Glomerular endothelial cell (primary cell): ENCODE results near the gene RGS10. TPM values are rescaled to one million over a fixed set of nuclear protein-coding genes. Genes with fewer than 3 reads are reported as not detected.

Experiments used
- DNase-seq: peaks from one replicate; pipeline ENCODE4 v3.0.0-alpha.2; 2011; ENCODE audit warnings: low read depth, low spot score; ENCODE audit errors: extremely low read depth
- total RNA-seq: library from RNA; depleted of rRNA; stranded (reverse); fragments of >200 nt; gene quantifications from 2 replicates; pipeline ENCODE4 v1.2.3, GENCODE V29; 2015

Gene RGS10
- total RNA-seq, 1 donor from 2014 or later = 50.2 TPM

DNA sequence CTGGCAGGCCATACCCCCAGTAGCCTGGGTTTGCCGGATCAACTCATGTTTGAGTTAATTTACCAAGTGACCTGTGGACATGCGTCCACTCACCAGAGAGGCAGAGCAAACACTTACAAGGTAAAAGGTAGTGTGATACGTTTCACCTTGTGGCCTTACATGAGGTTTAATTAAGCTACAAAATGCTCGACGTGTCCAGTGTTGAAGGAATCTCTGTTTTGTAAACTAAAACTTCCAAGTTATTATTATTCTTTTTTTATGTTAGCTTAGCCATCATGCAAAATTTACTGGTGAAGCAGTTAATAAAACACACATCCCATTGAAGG is 42.9 kb downstream of the RGS10 start:
- DNase-seq = no peak

DNA sequence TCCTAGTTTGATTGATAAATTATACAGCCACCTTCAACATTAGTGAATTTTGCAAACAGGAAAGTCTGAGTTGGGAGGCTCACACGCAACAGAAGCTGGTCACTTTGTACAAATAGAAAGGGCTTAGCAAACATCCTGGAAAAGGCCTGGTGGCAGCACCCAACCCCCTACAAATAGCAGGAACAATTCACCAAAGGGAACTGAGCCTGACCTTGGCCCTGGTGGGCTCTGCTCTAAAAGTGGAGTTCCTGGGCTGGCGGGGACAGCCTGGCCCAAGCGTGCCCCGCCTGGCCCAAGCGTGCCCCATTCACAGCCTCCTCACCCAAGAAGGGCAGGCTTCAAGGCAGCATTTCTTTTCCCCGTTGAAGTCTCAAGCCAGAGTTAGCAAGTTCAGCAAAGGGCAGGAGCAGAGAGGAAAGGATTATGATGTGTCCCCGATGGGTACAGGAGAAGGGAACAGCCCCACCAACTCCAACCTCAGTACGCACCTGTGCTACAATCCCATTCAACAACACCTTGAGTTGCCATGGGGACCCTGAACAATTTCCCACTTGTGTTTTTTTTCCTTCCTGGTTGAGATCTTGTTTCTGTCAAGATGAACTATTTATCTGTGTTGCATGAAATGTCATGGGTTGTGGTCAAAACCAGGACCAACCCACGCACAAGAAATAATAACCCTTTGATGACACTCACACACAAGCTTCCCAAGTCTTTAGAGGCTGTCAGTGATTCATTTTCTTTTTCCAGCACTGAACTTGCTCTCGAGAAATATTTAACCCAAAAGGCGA is 43.4 kb downstream of the RGS10 start:
- no peak for DNase-seq

DNA sequence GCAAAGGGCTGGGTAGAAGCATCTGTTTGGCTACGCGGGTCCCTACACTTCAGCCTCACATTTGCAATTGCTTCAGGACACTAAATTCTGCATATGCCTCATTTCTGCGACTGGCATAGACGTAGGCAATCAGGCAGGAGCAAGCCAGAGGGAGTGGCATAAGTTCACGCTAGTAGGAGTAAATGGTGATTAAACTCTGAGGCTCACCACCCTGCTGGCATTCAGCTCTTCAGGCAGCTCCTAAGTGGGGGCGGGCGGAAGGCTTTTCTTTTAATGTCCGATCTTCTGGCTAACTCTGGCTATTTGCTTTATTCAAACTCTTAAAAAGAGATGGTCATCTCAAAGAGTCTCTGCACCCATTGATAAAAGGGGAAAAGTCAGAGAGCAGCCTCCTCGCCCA is 45.3 kb downstream of the RGS10 start:
- no peak for DNase-seq

DNA sequence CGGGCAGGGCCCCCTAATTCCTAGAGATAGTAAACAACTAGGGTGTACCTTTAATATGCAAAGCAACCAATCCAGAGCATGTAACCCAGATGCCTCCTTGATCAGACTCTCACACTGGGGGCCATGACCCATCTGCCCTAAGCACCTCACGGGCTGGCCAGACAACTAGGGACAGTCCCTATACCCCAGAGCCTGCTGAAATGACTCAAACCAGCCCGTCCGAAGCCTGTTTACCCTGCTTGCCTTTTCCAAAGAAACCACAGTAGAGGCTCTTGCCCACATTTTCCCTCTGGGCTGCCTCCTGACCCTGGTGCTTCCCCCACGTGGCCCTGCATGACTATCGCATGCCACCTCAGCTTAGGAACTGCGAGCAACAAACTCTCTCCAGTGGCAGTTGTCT is 46.2 kb downstream of the RGS10 start:
- DNase-seq = no peak

DNA sequence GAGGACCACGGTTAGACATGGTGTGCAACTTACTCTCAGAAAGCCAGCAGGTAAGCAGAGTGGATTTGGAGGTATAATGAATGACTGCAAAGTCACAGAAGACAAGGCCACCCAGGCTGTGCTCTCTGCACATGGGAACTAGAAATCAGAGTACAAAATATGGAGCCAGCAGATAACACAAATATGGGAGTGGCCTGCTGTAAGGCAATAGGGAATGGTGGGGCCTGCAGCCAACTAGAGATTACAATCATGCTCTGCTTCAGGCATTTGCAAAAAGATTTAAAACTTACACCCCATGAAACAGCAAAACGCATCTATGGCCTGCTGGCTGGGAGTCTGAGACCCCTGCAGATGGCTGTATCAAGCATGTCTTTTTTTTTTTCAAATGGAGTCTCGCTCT is 47.0 kb downstream of the RGS10 start:
- DNase-seq = no peak

DNA sequence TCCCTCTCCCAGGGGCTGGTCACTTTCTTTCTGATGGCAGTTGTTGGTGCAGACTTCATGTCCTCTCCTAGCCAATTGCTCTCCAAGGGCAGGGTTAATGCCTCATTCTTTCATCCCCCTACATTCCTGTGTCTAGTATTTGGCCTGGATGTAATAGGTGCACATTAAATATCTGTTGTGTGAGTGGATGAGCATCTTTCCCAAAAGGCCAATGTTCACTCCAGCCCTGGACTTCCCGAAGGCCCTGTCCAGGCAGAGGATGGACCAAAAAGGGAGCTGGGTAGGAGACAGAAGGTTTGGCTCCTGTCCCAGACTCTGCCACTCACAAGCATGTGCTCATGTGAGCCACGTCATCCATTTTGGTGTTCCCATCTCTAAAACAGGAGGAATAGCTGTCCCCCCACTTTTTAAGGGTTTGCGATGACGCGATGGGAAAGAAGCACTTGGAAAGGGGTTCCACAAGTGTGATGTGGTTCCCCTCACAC is 47.5 kb downstream of the RGS10 start:
- DNase-seq = no peak

DNA sequence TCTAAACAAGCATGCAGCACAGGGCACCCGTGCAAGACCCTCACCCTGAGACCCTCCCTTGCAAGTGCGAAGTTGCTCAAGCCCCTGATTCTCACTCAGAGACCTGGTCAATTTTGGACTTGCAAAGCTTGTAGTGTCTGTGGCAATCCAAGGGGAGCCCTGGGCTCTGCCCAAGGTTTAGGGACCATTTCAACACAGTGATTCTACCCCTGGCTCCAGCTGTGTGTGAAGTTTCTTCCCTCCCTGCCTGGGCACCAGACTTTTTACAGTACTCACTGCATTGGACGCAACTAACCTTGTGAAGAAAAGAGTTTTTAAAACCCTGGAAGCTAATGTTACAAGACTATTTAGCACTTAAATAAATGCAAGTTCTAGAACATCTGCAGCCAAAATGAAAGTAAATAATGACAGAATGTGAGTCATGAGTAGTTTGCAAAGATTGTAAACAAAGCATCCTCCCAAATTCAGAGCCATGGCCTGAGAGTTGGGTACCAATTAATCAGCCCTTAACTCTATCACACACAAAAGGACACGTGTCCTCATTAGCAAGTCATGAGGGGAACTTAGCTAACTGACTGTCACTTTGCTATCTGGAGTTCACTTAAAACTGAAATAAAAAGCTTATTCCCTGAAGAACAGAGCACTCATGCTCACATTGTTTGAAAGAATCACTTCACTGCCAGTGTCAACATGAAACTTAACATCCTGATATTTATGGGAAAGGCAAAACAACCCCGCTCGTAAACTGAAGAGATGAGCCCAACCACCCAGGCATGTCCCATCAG is 48.1 kb downstream of the RGS10 start:
- no peak for DNase-seq

DNA sequence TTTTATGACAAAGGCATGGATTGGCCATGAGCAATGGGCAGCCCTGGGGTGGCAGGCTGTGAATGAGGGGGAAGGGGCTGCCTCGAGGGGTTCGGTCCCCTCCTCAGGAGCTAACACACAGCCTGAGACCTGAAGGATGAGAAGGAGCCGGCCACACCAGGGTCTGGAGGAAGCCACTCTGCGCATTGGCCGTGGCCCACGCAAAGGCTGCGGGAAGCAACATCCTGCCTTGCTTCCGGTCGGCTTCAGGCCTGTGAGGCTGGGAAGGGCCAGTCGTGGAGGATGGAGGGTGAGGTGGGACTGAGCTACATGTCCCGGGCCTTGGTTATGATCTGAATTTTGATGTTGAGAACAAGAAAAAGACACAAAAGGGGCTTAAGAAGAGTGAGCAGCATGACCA is 49.4 kb downstream of the RGS10 start:
- no peak for DNase-seq

DNA sequence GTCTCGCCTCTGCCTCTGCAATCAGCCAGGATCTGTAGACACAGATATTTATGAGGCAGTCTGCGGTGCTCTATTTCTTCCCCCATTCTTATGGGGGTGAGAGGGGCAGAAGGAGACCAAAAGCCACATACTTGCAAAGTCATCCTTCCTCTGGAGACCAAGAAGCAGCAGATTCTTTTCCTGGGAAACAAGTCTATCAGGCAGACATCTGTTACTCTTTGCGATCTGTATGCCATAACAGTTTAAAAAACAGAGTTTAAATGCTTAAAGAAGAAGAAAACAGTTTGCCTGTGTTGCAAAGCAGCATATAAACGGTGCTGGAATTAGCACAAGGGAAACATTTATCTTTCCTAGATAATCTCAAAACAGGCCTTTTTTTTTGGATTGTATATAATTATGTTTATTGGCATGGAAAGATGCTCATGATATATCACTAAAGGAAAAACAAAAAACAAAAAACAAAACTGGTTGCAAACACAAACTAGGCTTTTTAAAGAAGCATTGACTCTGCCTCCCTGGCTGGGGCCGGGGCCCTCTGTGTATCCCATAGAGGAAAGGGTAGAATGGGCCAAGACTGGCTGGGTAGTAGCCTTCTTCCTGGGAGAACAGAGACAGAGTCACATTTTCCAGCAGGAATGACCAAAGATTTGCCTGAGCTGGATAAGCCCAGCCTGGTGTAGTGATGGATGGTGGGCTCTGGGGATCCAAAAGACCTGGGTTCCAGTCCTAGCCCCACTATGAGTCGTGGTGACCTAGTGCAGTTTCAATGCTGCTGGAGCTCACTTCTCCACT is 50.4 kb downstream of the RGS10 start:
- DNase-seq = no peak

DNA sequence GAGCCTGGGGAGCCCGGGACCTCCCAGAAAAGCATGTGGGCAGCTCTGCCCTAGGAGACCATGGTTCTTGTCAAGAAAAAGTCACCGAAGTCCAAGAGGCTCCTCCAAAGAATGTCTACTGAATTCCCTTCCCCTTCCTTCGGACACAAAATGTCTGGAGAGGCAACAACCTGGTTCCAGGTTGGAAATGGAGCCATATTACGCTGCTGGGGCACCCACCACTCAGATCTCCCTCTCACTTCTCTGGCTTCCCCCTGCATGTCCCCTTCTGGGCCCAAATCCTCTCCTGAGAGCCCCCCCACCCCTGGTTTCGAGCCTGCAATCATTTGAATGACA is 52.6 kb downstream of the RGS10 start:
- DNase-seq = no peak

DNA sequence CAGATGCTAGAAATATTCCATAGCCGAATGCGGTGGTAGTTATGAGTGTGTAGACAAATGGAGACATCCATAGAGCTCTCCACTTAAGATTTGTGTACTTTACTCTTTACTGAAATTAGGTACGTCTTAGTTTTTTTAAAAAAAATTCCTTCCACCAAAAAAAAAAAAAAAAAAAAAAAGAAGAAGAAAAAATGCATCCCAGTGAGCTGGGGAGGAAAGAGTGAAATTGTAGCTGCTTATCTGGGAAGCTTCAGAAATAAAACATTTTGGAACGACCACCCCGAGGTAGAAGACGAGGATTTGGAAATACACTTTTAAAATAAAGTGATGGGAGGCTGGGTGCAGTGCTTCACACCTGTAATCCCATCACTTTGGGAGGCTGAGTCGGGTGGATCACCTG is 53.8 kb downstream of the RGS10 start:
- no peak for DNase-seq

DNA sequence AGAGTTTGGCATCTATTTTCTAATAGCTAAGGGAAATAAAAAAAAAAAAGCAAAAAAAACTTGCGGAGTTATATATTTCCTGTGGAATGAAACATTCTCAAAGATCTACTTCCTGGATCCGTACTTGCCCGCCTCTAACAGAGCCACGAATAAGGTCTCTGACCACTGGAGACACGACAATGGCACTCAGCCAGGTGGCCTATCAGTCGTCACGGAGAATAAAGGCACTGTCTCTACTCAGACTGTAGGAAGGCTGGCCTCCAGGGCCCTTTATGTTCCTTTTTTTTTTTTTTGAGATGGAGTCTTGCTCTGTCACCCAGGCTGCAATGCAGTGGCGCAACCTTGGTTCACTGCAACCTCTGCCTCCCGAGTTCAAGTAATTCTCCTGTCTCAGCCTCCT is 58.7 kb downstream of the RGS10 start:
- no peak for DNase-seq

DNA sequence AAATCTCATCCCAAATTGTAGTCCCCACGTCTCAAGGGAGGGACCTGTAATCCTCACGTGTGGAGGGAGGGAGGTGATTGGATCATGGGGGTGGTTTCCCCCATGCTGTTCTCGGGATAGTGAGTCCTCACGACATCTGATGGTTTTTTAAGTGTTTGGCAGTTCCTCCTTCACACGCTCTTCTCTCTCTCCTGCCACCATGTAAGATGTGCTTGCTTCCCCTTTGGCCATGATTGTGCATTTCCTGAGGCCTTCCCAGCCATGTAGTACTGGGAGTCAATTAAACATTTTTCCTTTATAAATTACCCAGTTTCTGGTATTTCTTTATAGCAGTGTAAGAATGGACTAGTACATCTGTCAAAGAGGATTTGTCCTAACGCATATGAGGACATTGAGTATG is 59.5 kb downstream of the RGS10 start:
- DNase-seq = no peak

DNA sequence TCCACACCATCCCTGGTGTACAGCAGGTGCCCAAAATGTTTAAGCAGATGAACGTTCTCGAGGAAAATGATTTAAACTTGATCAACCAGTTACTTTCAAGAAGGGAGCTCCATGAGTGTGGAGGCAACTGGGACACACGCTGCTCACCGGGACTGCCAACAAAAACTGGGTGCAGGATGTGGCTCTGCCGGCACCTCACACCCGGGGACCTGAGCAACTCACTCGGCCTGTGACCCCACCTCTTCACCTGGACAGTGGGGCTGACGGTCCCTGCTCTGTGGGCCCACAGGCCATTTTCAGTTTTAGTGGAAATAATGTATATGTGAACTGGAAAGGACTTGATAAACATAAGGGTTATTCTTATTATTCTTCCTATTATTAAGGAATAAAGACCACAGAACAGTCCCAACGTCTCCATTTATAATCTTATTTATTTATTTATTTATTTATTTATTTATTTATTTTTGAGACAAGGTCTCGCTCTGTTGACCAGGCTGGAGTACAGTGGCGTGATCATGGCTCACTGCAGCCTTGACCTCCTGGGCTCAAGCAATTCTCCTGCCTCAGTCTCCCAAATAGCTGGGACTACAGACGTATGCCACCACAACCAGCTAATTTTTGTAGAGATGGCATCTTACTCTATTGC is 60.6 kb downstream of the RGS10 start:
- DNase-seq = no peak

DNA sequence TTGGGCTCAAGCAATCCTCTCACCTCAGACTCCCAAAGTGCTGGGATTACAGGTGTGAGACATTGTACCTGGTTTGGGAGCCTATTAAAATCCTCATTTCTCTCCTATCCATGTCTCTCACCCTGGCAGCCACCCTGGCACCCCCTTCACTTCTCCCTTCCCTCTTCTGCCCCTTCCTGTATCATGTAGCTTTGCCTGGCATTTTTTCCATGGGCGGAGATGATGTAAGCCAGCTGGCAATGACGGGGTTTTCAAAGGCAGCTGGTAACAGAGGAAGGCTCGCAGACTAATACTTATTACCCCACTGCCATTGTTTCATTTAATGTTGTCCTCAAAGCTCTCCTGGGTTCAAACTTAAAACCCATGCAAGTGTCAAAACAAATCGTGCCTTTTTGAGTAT is 61.9 kb downstream of the RGS10 start:
- no peak for DNase-seq

DNA sequence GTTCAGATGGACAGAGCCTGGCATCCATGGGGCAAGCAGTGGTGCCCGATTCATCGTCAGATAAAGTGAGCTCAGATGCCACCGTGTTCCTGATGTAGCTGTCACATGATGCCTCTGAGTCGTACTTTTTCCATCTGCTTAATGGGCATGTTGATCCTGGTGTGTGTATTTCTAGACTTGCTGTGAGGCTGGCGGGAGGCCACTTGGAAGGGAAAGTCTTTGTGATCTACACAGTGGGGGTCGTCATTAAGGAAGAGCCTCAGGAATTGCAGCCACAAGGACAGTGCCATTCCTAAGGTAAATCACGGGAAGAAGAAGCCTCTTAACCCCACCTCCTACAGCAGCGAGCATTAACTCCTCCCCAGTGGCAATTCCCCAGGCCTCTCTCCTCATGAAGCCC is 63.0 kb downstream of the RGS10 start:
- no peak for DNase-seq

DNA sequence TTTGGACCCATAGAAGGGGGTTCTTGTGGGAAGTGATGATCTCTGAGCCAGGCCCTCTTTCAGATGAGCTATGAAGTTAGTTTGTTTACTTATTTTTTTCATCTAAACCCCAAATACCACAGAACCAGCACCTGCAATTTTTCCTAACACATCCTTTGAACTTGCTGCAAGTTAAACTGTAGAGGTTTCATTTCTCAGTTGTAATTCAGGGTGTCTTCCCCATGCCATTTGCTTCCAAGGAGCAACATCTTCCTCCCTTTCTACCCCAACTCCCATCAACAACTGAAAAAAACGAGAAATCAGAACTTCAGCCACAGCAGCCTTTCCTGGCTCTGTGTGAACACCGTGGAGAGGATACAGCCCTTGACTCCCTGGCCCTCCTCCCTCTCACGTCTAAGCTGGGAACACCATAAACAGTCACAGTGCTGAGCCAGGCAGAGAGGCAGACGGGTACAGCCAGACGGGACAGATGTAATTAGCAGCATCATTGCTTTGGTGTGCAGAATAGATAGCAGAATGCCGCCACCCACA is 63.6 kb downstream of the RGS10 start:
- DNase-seq = no peak

DNA sequence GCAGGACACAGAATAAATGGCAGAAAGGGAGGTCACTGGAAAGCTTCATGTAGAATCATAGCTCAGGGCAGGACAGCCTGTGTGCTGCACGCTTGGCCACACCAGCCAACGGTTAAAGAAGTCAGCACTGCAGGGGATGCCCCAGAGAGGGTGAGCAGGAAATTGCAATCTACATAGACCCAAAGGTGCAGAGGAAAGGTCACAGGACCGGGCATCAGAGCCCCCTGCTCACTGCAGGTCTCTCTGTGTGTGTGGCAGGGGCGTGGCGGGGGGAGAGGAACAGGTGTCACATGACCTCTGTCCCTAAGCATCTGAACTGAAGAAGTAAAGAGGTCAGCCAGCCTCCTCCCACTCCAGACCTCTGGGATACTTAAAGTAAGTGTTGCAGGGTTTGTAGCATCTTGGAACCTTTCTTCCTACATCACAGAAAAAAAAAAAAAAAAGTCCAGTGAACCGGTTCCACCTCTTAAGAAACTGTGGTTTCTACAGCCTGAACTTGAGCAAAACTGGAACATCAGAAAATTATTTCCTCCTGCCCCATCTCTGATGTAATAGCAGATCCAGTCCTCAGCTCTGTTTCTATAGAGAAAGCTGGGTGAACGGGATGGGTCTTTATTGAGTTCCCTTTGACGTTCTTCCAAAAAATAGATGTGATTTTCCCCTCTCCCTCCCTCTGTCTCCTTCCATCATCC is 64.3 kb downstream of the RGS10 start:
- no peak for DNase-seq

DNA sequence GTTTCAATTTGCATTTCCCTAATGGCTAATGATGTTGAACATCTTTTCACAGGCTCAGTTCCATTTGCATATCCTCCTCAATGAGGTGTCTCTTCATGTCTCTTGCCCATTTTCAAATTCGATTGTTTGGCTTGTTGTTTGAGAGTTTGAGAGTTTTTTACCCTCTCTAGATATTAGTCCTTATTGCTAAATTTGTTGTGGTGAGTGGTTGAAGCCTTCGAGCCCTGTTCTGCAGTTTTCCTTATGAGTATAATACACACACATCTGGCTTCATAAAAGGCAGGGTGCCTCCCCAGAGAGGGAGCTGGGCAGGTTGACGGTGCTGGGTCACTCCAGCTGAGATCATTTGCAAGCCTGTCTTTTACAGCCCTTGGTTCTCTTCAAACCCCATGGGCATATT is 65.1 kb downstream of the RGS10 start:
- no peak for DNase-seq

DNA sequence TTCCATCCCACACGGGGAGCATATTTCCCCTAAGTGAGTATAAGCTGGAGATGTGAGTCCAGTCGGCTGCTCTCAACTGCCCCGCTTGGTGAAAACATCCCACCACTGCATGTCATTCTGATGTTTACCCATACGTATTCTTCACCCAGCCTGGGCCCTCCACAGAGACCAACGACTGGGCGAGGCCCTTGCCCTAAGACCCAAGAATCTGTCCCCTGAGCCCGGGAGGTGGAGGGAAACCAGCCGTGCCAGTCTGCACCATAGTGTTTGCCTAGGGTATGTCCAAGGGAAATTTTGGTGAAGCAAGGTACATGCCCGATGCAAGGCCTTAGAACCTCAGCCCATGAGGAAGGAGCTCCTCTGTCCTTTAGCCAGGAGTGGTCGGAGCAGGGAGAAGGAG is 67.9 kb downstream of the RGS10 start:
- DNase-seq = no peak
